Measurements from ENCODE around the gene TMEM119.
"Not testable (repeated sequence)": the region's sequence is repeated elsewhere in the genome, so short reads cannot be mapped to it uniquely, and the experiment has no call there.

The TMEM119 gene

DNA sequence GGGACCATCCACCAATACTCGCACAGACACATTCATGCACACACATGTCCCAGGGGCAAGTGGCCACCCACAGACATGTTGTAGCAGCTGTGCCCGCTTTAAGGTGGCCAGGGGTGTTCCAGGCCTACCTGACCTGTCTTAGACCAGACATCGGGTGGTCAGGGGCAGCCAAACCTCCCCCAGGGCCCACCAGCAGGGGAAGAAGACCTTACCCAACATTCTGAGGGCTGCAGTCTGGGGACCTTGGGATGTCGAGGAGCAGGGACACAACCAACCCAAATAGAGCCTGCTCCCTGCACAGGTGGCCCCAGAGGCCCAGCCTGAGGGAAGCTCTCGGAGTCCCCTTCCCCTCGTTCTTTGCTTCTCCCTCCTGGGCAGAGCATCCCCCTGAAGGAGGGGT, 1.7 kb upstream of the TMEM119 start:
- DNase-seq, result no peak

- DNase-seq, result no peak
Observed at GRCh38 chr12:108598553-108599250, 818 bp upstream of the TMEM119 start.

GRCh38 chr12:108596854-108597558, 878 bp downstream of the TMEM119 start:
- no peak for DNase-seq

DNA sequence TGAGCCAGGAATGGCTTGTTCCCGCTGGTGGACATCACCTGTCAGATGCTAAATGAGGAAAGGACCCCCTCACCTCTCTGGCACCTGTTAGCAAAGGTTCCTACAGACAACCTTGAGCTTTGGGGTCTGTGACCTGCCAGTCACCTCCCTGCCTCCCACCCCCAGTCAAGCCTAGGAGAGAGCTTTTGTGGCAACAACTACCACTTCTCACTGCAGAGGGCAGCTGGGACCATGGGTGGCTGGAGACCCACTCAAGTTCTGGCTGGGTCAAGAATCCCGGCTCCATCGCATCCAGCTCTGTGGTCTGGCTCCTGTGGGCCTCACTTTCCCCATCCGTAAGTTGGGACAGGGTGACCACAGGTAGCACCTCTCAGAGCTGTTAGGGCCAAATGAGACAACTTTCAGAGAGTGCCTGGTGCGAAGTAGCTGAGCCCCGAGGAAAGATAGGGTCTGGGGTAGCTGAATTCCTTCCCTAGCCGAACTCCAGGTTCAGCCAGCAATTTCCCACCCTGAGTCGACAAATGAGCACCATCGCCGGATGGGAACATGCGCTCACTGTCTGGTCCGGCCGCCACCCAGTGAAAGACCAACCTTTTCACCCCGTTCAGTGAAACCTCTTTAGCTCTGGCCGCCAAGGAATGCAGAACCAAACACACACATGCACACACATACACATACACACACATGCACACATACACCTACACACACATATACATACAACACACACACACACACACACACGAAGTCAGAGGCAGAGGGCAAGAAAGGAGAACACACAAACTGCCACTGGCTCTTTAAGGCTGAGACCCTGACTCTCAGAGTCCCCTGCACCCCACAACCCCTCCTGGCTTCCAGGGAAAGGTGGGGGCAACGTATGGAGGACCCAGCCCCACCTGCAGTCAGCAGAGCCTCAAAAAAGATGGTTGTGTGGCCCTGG, 1.9 kb downstream of the TMEM119 start:
- no peak for DNase-seq

- DNase-seq, result no peak
Observed at GRCh38 chr12:108594960-108595710, 2.7 kb downstream of the TMEM119 start.

DNA sequence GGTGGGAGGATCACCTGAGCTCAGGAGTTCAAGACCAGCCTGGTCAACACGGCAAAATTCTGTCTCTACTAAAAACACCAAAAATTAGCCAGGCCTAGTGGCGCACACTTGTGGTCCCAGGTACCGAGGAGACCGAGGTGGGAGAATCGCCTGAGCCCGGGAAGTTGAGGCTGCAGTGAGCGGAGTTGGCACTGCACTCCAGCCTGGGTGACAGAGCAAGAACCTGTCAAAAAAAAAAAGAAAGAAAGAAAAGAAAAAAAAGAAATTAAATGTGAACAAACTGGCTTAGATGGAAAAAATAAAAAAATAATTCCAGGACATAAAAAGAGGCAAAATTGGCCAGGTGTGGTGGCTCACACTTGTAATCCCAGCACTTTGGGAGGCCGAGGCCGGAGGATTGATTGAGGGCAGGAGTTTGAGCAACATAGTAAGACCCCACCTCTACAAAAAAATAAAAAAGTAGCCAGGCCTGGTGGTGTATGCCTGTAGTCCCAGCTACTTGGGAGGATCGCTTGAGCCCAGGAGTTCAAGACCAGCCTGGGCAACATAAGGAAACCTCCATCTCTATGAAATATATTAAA, 3.5 kb downstream of the TMEM119 start:
- DNase-seq, result no peak

GRCh38 chr12:108592033-108592909, 5.6 kb downstream of the TMEM119 start:
- no peak for DNase-seq

DNA sequence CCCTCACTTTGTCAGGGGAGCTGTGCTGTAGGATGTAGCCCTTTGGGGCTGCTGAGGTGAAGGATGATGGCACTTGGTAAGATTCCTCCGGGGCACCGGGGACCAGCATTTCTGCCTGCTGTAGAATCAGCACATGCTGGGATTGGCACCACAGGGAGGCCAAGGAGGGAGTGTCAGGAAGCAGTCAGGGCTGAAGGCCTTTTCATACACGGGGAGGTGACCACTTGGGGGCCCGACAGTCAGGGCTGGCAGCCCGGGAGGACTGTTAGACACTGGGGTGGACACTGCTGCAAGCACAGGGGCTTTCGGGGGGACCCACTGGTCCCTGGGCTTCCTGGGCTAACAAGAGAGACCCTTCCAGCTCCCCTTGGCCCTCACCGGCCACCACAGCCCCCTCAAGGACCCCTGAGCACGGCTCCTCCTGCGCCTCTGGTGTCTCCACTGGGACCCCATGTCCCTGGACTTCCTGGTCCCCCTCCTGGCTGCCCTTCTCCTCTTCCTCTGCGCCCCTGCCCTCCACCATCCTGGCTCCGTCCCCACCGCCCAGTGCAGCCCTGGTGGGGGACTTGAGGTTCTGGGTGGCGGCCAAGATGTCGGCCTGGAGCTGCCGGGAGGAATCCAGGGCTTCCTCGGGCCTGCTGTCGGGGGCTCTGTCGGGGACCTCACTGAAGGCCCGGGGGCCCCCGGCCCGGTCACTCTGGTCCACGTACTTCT, 6.5 kb downstream of the TMEM119 start:
- DNase-seq, result no peak

GRCh38 chr12:108590463-108590862, 7.4 kb downstream of the TMEM119 start:
- DNase-seq, result not testable (repeated sequence)

GRCh38 chr12:108589840-108590229, 8.0 kb downstream of the TMEM119 start:
- no peak for DNase-seq

GRCh38 chr12:108589028-108589839, 8.7 kb downstream of the TMEM119 start:
- DNase-seq, result no peak

GRCh38 chr12:108587826-108588225, 10.1 kb downstream of the TMEM119 start:
- no peak for DNase-seq

GRCh38 chr12:108586306-108586705, 11.6 kb downstream of the TMEM119 start:
- no peak for DNase-seq

DNA sequence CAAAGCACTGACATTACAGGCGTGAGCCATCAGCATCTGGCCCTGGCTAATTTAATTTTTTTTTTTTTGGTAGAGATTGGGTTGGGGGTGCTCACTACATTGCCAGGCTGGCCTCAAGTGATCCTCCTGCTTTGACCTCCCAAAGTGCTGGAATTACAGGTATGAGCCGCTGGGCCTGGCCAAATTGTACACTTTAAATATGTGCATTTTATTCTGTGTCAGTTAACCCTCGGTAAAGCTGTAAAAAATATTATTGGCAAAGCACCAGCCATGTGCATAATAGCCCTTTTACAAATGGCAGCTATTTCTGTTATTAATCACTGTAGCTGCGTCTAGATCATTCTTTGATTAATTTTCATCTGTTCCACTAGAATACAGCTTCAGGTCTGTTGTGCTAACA, 12.0 kb downstream of the TMEM119 start:
- DNase-seq, result no peak

DNA sequence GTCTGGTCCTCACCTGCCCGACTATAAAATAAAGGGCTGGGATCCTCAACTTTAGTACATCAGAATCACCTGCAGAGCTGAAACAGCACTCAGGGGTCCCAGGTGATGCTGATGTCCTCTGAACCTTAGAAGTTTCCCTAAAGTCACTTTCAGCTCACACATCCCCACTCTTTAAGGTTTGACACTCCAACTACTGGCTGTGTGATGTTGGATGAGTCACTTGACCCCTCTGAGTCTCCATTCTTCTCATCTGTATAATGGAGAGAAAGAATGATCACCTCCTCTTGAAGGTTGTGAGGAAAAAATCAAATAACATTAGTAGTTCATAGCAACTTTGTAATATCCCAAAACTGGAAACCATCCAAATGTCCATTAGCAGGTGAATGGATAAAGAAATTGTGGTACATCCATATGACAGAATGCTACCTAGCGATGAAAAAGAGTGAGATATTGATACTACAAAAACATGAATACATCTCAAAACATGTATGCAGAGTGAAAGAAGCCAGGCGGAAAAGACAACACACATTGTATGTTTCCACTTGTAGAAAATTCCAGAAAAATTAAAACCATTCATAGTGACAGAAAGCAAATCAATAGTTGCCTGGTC, 13.3 kb downstream of the TMEM119 start:
- DNase-seq, result no peak

DNA sequence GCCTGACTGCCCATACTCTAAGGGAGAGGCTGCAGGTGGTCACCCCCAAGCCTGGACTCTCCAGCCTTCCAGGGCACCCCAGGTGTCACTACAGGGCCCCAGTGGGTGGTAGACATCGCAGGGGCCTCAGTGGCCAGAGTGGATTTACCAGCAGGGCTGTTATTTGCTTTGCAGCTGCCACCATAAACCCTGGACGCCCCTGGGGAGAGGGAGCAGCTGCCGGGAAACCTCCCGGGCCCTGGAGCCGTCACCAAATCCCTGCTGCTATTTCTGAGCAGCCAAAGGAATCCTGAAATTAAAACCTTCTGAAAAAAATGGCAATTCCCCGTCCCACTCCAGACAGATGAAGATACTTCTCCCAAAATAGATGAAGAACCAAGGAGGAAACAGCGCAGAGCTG, 13.9 kb downstream of the TMEM119 start:
- no peak for DNase-seq

DNA sequence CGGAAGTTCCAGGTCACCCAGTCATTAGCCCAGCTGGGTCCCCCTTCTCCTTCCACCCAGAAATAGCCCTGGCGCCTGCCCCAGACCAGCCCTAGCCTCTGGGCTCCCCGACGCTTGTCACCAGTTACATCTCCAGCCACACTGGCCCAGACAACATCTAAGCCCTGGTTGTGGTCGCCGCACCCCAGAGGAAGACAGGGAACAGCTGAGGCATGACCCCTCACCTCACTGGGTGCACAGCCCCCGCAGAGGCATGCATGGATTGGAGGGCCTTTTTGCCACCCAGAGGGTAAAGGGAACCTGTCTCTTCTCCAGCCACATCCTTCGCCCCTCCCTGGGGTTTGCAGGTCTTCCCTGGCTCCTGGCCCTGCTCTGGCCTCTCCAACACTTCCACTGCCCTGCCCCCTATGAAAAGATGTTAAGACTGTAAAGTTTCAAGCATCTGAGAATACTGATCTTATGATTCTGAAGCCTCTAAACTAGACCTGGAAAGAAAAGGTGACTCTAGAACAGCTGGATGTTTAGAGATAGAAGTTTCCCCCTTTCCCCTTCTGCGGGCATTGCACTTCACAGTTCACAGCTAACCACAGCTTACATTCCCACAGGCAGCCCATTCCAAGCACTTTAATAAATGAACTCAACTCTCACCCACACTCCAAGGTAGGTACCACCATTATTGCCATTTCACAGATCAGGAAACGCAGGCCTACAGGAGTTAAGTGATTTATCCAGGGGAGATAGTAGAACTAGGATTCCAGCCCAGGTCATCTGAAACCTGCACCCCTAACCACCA, 14.7 kb downstream of the TMEM119 start:
- no peak for DNase-seq

- DNase-seq, result no peak
Observed at GRCh38 chr12:108582509-108582908, 15.4 kb downstream of the TMEM119 start.

Data from CD4-positive, alpha-beta T cell treated with Interleukin-6 for 4 hours (primary cell).